ENCODE results near the gene COL6A1. TPM values are rescaled to one million over a fixed set of nuclear protein-coding genes. Genes with fewer than 3 reads are reported as not detected.
"Not testable (repeated sequence)": the region's sequence is repeated elsewhere in the genome, so short reads cannot be mapped to it uniquely, and the experiment has no call there.

COL6A1 gene
- total and polyA plus RNA-seq, 2 of the 13 experiments (the other 11 are each of a cell fraction or from before 2014, with no cell fraction given), result 3.1 to 4.8 TPM

DNA sequence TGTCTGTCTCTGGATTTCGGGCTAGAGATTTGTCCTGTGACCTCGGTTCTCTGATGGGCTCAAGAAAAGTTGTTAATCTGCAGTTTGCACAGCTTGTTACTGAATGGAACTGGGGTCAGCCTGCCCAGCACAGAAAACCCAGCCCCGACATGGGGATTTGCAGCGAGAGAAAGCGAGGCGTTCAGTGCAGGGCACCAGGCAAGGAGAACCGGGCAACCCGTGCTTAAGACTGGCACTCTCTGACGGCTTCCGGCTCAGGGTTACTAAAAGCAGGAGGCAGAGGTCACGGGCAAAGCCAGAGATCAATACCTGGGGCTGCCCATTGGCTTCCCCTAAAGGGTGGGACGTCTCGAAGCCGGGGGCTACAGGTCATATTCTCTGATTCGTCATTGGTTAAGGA is 29.9 kb upstream of the COL6A1 start:
- Histone ChIP-seq H3K36me3 (replicated peaks in 1 of 2; ENCODE audit: control insufficient read depth in 1 of 2, insufficient read depth in 2 of 2, low read length in 2 of 2) (no peaks in the 10 kb centered on the region), H3K4me1 (ENCODE audit: insufficient read depth, low read length) (no peaks in the 10 kb centered on the region), H3K9ac (ENCODE audit: insufficient read depth, low read depth, low read length) (no peak overlapping the region), H3K4me3 (replicated peaks in 1 of 3; ENCODE audit: insufficient read depth in 1 of 3, low read depth in 2 of 3, low read length in 3 of 3) (no peak overlapping the region), H3K79me2 (ENCODE audit: insufficient read depth, low read length) (no peaks in the 10 kb centered on the region), H4K20me1 (ENCODE audit: insufficient read depth, low read length) (no peaks in the 10 kb centered on the region), H3K27ac (ENCODE audit: extremely low read length, insufficient read depth, low read length) (no peak overlapping the region), H3K27me3 (ENCODE audit: control insufficient read depth in 1 of 2, insufficient read depth in 2 of 2, low read length in 2 of 2) (peaks cover 3 to 61% of the 10 kb centered on the region in 2 experiments; a peak in 3 of 5 replicates), H3K4me2 (ENCODE audit: low read depth, low read length) (no peak overlapping the region), H2AFZ (ENCODE audit: low read length) (no peak overlapping the region), H3K9me3 (ENCODE audit: low read length) (no peaks in the 10 kb centered on the region)
- 13% methylated on average over 15 of the region's 15 CpGs for WGBS (ENCODE audit: low lambda C conversion rate)
- no TSS peak for BruUV-seq (replicated peaks)
- DNase-seq (ENCODE audit: low spot score) (no peak), FAIRE-seq (no peak), ATAC-seq (no peak)
- POLR2A ChIA-PET, result no interaction called here
- TF ChIP-seq GABPA (IDR thresholded peaks at IDR 0.05; ENCODE audit: low read depth, low read length), result no peak
- TF ChIP-seq GABPA (CRISPR knock-in tag; IDR thresholded peaks at IDR 0.05; ENCODE audit: low read depth), result no peak
- TF ChIP-seq, protein P1, sequence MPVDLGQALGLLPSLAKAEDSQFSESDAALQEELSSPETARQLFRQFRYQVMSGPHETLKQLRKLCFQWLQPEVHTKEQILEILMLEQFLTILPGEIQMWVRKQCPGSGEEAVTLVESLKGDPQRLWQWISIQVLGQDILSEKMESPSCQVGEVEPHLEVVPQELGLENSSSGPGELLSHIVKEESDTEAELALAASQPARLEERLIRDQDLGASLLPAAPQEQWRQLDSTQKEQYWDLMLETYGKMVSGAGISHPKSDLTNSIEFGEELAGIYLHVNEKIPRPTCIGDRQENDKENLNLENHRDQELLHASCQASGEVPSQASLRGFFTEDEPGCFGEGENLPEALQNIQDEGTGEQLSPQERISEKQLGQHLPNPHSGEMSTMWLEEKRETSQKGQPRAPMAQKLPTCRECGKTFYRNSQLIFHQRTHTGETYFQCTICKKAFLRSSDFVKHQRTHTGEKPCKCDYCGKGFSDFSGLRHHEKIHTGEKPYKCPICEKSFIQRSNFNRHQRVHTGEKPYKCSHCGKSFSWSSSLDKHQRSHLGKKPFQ (CRISPR knock-in tag; IDR thresholded peaks at IDR 0.05; ENCODE audit: insufficient replicate concordance), result no peak
- no peak for TF ChIP-seq PRPF4 (IDR thresholded peaks at IDR 0.05; ENCODE audit: low read depth, low read length, poor library complexity, severe bottlenecking)
- no peak for TF ChIP-seq ZNF432 (CRISPR knock-in tag; IDR thresholded peaks at IDR 0.05; ENCODE audit: borderline replicate concordance)
- TF ChIP-seq, protein P2, sequence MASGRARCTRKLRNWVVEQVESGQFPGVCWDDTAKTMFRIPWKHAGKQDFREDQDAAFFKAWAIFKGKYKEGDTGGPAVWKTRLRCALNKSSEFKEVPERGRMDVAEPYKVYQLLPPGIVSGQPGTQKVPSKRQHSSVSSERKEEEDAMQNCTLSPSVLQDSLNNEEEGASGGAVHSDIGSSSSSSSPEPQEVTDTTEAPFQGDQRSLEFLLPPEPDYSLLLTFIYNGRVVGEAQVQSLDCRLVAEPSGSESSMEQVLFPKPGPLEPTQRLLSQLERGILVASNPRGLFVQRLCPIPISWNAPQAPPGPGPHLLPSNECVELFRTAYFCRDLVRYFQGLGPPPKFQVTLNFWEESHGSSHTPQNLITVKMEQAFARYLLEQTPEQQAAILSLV (CRISPR knock-in tag; IDR thresholded peaks at IDR 0.05; ENCODE audit: borderline replicate concordance), result no peak
- intact Hi-C loops (cut with micrococcal nuclease; ENCODE audit: unreplicated experiment) (no loop called here), in situ Hi-C loops (cut with HindIII; ENCODE audit: extremely low pct_ligation_motif_present, low pct_unique_long_range_greater_than_20kb) (no loop called here)
- CTCF ChIA-PET (ENCODE audit: low intra/inter-chr PET ratio, low total read pairs), result no interaction called here

GRCh38 chr21:45952527-45952926 is 29.0 kb upstream of the COL6A1 start:
- H3K9ac ChIP-seq (ENCODE audit: insufficient read depth, low read depth, low read length); intact Hi-C loops (cut with micrococcal nuclease; ENCODE audit: unreplicated experiment); H3K4me3 ChIP-seq (replicated peaks in 1 of 3; ENCODE audit: insufficient read depth in 1 of 3, low read depth in 2 of 3, low read length in 3 of 3); H3K4me2 ChIP-seq (ENCODE audit: low read depth, low read length); FAIRE-seq; H3K9me3 ChIP-seq (ENCODE audit: low read length); H3K36me3 ChIP-seq (replicated peaks in 1 of 2; ENCODE audit: control insufficient read depth in 1 of 2, insufficient read depth in 2 of 2, low read length in 2 of 2); H4K20me1 ChIP-seq (ENCODE audit: insufficient read depth, low read length); POLR2A ChIA-PET; H3K4me1 ChIP-seq (ENCODE audit: insufficient read depth, low read length); in situ Hi-C loops (cut with HindIII; ENCODE audit: extremely low pct_ligation_motif_present, low pct_unique_long_range_greater_than_20kb); H3K79me2 ChIP-seq (ENCODE audit: insufficient read depth, low read length); CTCF ChIA-PET (ENCODE audit: low intra/inter-chr PET ratio, low total read pairs); DNase-seq (ENCODE audit: low spot score); BruUV-seq (replicated peaks); H3K27ac ChIP-seq (ENCODE audit: extremely low read length, insufficient read depth, low read length); ATAC-seq; H2AFZ ChIP-seq (ENCODE audit: low read length): not testable (repeated sequence)
- peaks cover 3 to 55% of the 10 kb centered on the region in 2 experiments; a peak in 3 of 5 replicates for H3K27me3 ChIP-seq (ENCODE audit: control insufficient read depth in 1 of 2, insufficient read depth in 2 of 2, low read length in 2 of 2)
- WGBS (ENCODE audit: low lambda C conversion rate), result 58% methylated on average over 10 of the region's 10 CpGs

Data from HepG2 (cell line).